Neutrophil (primary cell): ENCODE measurements around the gene TGFB2.

Experiments used
- H3K27ac ChIP-seq: fragments of 200-600 bp; sonication (generic); 2 replicates; pipeline ENCODE4 v1.5.1; 2016; ENCODE audit warnings: mild to moderate bottlenecking, moderate library complexity
- H3K27me3 ChIP-seq: fragments of 200-600 bp; sonication (generic); 2 replicates; pipeline ENCODE4 v1.6.0; 2016; ENCODE audit warnings: mild to moderate bottlenecking
- H3K36me3 ChIP-seq: fragments of 200-600 bp; sonication (generic); 2 replicates; pipeline ENCODE4 v1.5.1; 2017
- H3K4me1 ChIP-seq, 2 experiments: fragments of 200-600 bp in 1 of 2; sonication (generic) in 1 of 2; 1 replicate in 1 of 2; 2 replicates in 1 of 2; pipeline versions ENCODE4 v1.5.1 to v1.6.1; 2013 to 2016; ENCODE audit warnings: low read depth in 1 of 2, low read length in 1 of 2, mild to moderate bottlenecking in 1 of 2, moderate library complexity in 1 of 2; ENCODE audit not compliant: control insufficient read depth in 1 of 2, insufficient read depth in 1 of 2
- H3K4me3 ChIP-seq, 2 experiments: fragments of 200-600 bp in 1 of 2; sonication (generic) in 1 of 2; 1 replicate in 1 of 2; 2 replicates in 1 of 2; pipeline ENCODE4 v1.5.1; 2013 to 2016; ENCODE audit warnings: low read depth in 1 of 2, low read length in 1 of 2, mild to moderate bottlenecking in 1 of 2, moderate library complexity in 1 of 2
- H3K9me3 ChIP-seq: fragments of 200-600 bp; sonication (generic); 2 replicates; pipeline ENCODE4 v1.5.1; 2016
- CTCF ChIP-seq: fragments of 200-600 bp; sonication (generic); IDR thresholded peaks from 2 replicates; pipeline ENCODE4 v1.5.1; 2016; ENCODE audit warnings: antibody characterized with exemption

The TGFB2 gene

GRCh38 chr1:218414060-218414728 lies 69.1 kb downstream of the TGFB2 start:
- TF ChIP-seq CTCF = no peak
- no peaks in the 10 kb centered on the region for H3K9me3 ChIP-seq
- no peak overlapping the region for H3K27ac ChIP-seq
- no peaks in the 10 kb centered on the region for H3K27me3 ChIP-seq
- H3K4me3 ChIP-seq = no peak overlapping the region
- no peaks in the 10 kb centered on the region for H3K36me3 ChIP-seq
- no peaks in the 10 kb centered on the region for H3K4me1 ChIP-seq

GRCh38 chr1:218415726-218416125 lies 70.6 kb downstream of the TGFB2 start:
- no peak overlapping the region for H3K4me3 ChIP-seq
- H3K36me3 ChIP-seq = no peaks in the 10 kb centered on the region
- TF ChIP-seq CTCF = no peak
- H3K27ac ChIP-seq = no peak overlapping the region
- H3K9me3 ChIP-seq = no peaks in the 10 kb centered on the region
- no peaks in the 10 kb centered on the region for H3K4me1 ChIP-seq
- H3K27me3 ChIP-seq = no peaks in the 10 kb centered on the region

- H3K9me3 ChIP-seq = no peaks in the 10 kb centered on the region
- H3K36me3 ChIP-seq = no peaks in the 10 kb centered on the region
- no peak overlapping the region for H3K27ac ChIP-seq
- H3K4me1 ChIP-seq = no peaks in the 10 kb centered on the region
- no peaks in the 10 kb centered on the region for H3K27me3 ChIP-seq
- no peak for TF ChIP-seq CTCF
- no peak overlapping the region for H3K4me3 ChIP-seq
Observed at GRCh38 chr1:218421531-218421930, 76.4 kb downstream of the TGFB2 start.

GRCh38 chr1:218424502-218424901 lies 79.4 kb downstream of the TGFB2 start:
- Histone ChIP-seq H3K27me3 (no peaks in the 10 kb centered on the region), H3K9me3 (no peaks in the 10 kb centered on the region), H3K4me3 (no peak overlapping the region), H3K36me3 (no peaks in the 10 kb centered on the region), H3K27ac (no peak overlapping the region), H3K4me1 (no peaks in the 10 kb centered on the region)
- no peak for TF ChIP-seq CTCF

- no peak overlapping the region for H3K4me3 ChIP-seq
Observed at GRCh38 chr1:218425647-218426342, 80.7 kb downstream of the TGFB2 start.

More at GRCh38 chr1:218425647-218426342, 80.7 kb downstream of the TGFB2 start:
- Histone ChIP-seq H3K4me1 (no peaks in the 10 kb centered on the region), H3K36me3 (no peaks in the 10 kb centered on the region), H3K27me3 (no peaks in the 10 kb centered on the region), H3K27ac (no peak overlapping the region), H3K9me3 (no peaks in the 10 kb centered on the region)
- no peak for TF ChIP-seq CTCF
